HFF-Myc (cell line): Measurements from ENCODE around the gene UFD1.

ENCODE experiments used
- DNase-seq: peaks from one replicate; pipeline ENCODE4 v3.0.0-alpha.2; 2011; ENCODE audit warnings: low read depth; ENCODE audit errors: extremely low read depth
- H3K4me3 ChIP-seq: replicated peaks from 2 replicates; pipeline ENCODE4 v1.5.1; 2011; ENCODE audit warnings: low read depth, mild to moderate bottlenecking, control low read depth, low read length
- CTCF ChIP-seq: IDR thresholded peaks from 2 replicates; pipeline ENCODE4 v1.5.1; 2012; ENCODE audit warnings: mild to moderate bottlenecking, low read depth, low read length, control low read depth; ENCODE audit errors: missing control alignments

UFD1 gene

GRCh38 chr22:19503869-19504268 lies 24.9 kb upstream of the UFD1 start:
- no peak for DNase-seq
- TF ChIP-seq CTCF, result no peak
- H3K4me3 ChIP-seq, result no peak overlapping the region

DNA sequence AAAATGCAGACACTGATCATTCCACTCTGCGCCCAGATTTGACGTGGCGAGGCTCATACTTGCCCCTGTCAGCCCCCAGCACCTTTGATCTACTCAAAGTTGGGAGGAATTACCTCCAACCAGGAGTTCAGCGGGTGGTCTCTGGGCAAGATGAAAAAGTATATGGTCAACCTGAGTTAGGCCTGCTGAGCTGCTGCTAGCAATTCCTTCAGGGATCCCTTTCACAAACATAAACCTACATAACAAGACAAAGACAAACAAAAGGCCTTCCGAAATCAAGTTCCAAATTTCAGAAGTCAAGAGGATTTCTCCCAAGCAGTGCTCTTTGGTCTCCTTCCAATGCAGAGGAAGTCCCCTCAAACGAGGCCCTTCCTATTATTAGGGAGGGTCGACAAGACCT lies 24.4 kb upstream of the UFD1 start:
- H3K4me3 ChIP-seq, result no peak overlapping the region
- no peak for DNase-seq
- no peak for TF ChIP-seq CTCF

DNA sequence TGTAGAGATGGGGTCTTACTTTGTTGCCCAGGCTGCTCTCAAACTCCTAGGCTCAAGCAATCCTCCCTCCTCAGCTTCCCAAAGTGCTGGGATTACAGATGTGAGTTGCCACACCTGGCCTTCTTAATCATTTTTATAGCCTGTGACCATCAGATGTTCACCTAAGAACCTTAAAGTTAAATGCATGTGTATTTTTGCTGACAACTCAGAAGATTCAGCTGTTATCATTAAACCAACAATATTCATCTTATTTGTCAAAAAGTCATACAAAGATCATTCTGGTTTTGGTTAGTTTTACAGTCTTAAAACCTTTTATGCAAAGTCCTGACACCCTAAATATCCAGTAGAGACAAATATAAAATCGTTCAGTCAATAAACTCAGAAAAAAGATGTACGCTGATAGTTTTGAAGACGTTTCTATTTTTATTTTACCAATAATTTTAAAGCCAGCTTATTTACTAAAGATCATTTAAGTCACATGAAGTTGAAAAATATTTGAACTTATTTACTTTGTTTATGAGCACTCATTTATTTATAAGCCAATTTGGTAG lies 23.0 kb upstream of the UFD1 start:
- TF ChIP-seq CTCF, result no peak
- no peak for DNase-seq
- no peak overlapping the region for H3K4me3 ChIP-seq

DNA sequence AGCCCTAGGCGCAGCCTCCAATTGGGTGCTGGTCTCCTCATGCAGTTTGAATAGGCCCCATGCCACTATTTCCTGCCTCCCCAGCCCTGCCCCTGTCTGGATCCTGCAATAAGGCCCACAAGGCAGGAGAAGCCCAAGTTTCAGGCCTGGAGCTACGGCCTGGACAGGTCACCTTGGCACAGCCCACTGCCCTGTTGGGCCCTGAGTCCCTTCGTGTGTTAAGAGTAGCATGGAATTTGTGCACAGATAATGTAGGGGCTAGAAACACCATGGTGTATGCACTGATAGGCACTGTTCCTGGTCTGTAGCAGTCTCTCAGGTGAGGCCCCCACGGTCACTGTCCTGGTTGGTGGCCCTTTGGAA lies 20.9 kb upstream of the UFD1 start:
- DNase-seq, result no peak
- H3K4me3 ChIP-seq, result no peak overlapping the region
- no peak for TF ChIP-seq CTCF

DNA sequence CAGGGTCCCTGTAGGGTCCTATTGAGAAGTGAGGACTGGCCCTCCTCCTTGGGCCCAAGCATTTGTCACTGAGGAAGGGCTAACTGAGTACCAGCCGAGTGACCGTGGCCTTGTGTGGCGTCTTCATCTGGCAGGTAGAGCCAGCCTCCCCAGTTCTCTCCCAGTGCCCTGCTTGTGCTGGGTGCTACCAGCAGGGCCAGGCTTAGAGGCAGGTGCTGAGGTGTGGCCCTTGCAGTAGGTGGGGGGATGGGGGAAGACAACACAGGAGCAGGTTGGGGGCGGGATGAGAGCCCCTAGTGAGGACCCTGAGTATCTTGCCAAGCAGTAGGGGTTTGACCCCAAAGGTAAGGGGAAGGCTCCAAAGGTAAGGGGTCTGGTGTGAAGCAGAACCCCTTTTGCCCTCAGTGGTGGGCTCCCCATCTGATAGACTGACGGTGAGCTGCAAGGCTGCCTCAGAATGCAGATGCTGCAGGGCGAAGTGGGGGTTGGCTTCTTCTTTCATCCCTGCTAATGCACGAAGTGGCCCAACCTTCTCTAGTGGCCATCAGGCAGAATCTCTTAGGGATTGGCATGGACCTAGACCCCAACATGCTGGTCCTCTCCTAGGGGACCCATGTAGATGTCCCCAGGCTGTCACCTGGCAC lies 20.4 kb upstream of the UFD1 start:
- DNase-seq, result no peak
- TF ChIP-seq CTCF, result no peak
- no peak overlapping the region for H3K4me3 ChIP-seq

- no peak overlapping the region for H3K4me3 ChIP-seq
- TF ChIP-seq CTCF, result no peak
- no peak for DNase-seq
Observed at GRCh38 chr22:19498866-19499190, 19.8 kb upstream of the UFD1 start.
